Jurkat, Clone E6-1 (cell line): ENCODE results near the gene TMEM150B.
A peak's percentile ranks its signal among the peaks of the same experiment; 100 is the strongest.

Source experiments
- DNase-seq: peaks from one replicate; pipeline ENCODE4 v3.0.0-alpha.2; 2011; ENCODE audit warnings: low read depth, low spot score
- H3K4me3 ChIP-seq: 2 replicates; pipeline ENCODE4 v1.5.1; 2011; ENCODE audit warnings: mild to moderate bottlenecking, low read length, control low read depth, moderate library complexity

Gene TMEM150B

DNA sequence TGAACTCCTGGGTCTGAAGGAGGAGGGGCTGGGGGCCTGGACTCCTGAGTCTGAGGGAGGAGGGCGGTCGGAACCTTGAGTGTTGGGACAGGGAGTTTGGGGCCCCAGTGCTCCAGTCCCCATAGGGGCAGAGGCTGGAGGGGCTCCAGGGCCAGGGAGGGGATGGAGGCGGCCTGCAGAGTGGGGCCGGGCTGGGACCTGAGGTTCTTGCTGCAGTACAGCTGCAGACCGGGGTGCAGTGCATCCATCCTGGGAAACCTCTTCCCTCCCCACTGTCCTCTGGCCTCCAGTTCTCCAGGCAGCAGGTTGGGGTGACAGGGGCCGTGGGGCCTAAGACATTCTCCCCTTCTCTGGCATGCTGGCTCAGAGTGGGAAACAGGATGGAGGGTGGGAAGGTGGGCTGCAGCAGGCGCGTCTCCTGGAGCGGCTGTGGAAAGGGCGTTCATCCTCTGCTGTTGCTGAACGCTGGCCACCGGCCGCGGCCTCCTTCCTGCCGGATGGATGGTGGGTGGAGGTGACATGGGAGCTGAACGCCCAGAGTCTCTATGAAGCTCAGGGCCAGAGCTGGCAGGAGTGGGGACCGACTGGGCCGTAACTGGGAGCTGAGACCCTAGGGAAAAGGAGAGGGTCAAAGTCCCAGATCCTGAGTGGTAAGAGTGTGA lies 39.8 kb downstream of the TMEM150B start:
- H3K4me3 ChIP-seq, result no peak overlapping the region
- DNase-seq, result no peak

DNA sequence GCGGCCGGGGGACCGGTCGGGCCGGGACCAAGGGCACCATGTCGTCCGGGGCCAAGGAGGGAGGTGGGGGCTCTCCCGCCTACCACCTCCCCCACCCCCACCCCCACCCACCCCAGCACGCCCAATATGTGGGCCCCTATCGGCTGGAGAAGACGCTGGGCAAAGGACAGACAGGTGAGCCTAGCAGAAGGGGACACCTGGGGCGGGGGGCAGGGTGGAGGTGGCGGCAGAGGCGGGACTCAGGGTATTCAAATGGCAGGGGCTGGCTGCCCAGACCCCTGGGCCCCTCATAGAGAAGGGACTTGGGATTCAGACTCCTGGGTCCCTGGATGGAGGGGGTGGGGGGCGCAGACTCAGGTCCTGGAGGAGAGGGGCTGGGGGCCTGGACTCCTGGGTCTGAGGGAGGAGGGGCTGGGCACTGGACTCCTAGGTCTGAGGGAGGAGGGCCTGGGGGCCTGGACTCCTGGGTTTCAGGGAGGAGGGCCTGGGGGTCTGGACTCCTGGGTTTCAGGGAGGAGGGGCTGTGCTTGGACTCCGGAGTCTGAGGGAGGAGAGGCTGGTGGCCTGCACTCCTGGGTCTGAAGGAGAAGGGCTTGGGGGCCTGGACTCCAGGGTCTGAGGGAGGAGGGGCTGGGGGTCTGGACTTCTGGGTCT lies 40.6 kb downstream of the TMEM150B start:
- H3K4me3 ChIP-seq, result peak overlapping the region; percentile 51
- DNase-seq, result no peak

DNA sequence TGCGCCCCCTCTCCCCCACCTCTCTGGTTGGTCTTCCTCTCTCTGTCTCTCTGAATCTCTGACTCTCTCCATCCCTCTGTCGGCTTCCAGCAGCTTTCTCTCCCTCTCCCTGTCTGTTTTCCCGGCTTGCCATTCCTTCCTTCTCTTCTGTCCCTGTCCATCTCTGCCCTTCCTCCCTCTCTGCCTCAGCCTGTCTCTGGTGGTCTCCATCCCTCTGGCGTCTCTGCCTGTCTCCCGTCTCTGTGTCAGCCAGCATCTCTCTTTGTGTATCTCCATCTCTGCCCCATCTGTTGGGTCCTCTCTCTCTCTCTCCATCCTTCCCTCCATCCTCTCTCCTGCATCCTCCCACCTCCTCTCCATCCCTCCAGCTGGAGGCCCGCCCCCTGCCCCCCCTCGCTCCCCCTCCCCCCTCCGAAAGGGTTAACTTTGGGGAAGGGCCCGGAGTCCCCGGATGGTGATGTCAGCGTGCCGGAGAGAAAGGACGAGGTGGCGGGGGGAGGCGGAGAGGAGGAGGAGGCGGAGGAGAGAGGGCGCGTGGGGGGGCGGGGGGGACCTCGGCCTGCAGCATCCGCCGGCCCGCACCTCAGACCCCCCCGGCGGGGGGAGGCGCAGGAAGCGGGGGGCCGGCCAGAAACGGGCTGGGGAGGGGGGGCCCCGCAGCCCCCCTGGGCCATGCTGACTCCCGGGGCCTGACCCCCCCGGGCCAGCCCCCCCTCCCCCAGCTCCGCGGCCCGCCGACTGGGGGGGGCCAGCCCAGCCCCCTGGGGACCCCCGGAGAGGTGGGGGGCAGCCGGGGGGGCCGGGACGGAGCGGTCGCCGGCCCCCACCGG lies 41.4 kb downstream of the TMEM150B start, which contains the start of gene BRSK1:
BRSK1 (plus strand) TSS at position 450 of the 830 bp plus-strand sequence. CDS start 446 bp downstream, outside the sequence.
- peak; percentile 66 for DNase-seq
- H3K4me3 ChIP-seq, result peak within 1 kb of the TSS; percentile 51

- peak within 1 kb of the TSS; percentile 93 for H3K4me3 ChIP-seq
- DNase-seq, result peak; percentile 97
Measured at GRCh38 chr19:55279770-55280643, 45.1 kb downstream of the TMEM150B start, which contains the start of gene HSPBP1. Gene HSPBP1, minus strand, starts transcription at chr19:55280110. Its CDS starts 502 bp downstream, at chr19:55279608.

DNA sequence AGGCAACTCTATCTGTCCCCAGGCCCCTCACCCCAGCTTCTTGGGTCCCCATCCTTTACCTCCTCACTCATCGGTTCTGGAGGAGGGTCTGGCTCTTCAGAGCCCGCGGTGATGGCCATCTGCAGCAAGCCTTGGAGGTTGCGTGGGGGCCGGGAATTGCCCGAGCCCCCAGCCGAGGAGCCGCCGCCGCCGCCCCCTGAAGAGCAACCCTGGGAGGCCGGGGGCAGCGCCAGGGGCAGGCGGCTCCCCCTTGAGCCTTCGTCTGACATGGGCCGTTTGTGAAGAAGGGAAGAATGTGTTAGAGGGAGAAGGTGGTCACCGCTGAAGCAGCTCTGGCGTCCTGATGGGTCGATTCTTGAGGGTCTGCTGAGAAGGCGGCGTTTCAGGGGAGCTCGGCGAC lies 45.8 kb downstream of the TMEM150B start:
- peak overlapping the region; percentile 93 for H3K4me3 ChIP-seq
- DNase-seq, result no peak

GRCh38 chr19:55278391-55279135 lies 46.6 kb downstream of the TMEM150B start:
- no peak for DNase-seq
- H3K4me3 ChIP-seq, result peak overlapping the region; percentile 93

DNA sequence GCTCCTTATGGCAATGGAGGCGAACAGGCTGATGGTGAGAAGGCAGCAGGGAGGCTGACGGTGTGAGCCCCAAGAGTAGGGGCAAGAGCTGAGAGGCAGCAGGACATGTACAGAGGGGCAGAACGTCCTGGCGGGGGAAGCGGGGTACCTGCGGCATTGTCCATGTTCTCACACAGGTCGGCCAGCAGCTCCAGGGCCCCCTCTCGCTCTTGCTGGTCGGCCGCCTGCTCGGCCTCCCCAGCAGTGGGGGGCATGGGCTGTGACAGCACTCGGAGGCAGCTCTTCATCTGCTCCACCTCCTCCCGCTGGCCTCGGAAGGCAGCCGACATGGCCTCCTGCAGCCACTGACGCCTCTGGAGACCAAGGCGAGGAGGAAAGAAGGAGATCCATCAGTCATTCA lies 47.6 kb downstream of the TMEM150B start:
- no peak overlapping the region for H3K4me3 ChIP-seq
- DNase-seq, result no peak

DNA sequence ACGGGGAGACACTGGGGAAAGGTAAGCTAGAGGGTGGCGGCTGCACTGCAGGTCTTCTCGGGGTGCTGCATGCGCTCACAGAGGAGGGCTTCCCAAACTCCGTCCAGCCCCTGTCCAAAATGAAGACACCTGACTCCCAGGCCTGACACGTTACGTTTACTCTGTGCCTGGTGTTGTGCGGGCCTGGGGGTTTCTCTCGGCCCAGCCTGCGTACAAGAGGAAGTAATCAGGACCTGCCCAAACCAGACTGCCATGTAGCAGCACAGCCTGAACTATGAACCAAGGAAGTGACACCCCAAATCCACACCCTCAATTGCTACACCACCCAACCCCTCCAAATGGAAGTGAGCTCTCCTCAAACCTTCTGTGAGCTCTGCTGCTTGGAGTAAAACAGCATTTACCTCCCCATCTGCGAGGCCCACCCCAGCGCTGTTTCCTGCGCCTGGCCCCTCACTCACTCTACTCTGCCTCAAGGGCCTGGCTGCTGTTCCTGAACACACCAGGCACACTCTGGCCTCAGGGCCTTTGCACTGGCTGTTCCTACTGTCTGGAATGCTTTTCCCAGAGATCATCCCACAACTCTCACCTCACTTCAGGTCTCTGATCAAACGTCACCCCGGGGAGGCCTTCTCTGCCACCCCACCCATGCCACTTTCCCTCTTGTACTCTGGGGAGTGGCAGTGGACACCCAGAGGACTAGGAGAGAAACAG lies 48.3 kb downstream of the TMEM150B start:
- H3K4me3 ChIP-seq, result no peak overlapping the region
- no peak for DNase-seq

DNA sequence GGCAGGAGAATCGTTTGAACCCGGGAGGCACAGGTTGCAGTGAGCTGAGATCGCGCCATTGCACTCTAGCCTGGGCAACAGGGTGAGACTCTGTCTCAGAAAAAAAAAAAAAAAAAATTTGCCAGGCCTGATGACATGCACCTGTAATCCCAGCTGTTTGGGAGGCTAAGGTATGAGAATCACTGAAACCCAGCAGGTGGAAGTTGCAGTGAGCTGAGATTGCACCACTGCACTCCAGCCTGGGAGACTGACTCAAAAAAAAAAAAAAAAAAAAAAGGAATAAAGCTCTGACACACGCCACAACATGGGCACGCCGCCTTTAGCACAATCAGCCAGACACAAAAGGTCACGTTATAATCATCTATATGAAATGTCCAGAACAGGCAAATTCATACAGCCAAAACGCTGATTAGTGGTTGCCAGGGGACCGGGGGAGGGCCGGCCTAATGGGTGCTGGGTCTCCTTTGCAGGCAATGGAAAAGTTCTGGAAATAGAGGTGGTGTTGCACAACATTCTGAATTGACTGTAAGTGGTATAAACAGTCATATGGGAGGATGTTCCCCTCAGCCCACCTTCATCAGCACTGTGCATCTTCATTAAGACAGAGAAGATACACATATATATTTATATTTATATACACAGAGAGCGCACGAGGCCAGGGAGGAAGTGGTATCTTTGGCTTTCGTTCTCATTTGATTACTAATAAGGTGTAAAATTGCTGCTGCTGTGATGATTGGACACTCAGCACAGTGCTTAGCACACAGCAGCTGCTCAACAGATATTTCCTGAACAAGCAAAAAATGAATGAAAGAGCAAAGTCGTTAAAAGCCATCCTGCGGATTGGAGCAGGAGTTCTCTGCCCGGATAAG lies 49.1 kb downstream of the TMEM150B start:
- H3K4me3 ChIP-seq, result no peak overlapping the region
- DNase-seq, result no peak

- H3K4me3 ChIP-seq, result no peak overlapping the region
- DNase-seq, result no peak
Measured at GRCh38 chr19:55273978-55274707, 51.0 kb downstream of the TMEM150B start.

DNA sequence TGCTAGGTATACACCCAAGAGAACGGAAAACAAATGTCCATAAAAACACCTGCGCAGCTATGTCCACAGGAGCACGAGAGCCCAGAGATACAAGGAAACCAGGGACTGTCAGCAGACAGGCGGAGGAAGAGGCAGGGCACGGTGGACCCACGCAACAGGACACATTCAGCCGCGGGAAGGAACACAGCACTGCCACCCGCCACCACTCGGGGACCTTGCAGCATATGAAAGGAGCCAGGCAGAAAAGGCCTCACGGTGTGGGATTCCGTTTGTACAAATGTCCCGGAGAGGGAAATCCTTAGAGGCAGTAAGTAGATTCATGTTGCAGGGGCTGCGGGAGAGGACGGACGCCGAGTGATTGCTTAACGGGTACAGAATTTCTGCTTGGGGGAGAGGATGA lies 53.0 kb downstream of the TMEM150B start:
- no peak for DNase-seq
- H3K4me3 ChIP-seq, result no peak overlapping the region

DNA sequence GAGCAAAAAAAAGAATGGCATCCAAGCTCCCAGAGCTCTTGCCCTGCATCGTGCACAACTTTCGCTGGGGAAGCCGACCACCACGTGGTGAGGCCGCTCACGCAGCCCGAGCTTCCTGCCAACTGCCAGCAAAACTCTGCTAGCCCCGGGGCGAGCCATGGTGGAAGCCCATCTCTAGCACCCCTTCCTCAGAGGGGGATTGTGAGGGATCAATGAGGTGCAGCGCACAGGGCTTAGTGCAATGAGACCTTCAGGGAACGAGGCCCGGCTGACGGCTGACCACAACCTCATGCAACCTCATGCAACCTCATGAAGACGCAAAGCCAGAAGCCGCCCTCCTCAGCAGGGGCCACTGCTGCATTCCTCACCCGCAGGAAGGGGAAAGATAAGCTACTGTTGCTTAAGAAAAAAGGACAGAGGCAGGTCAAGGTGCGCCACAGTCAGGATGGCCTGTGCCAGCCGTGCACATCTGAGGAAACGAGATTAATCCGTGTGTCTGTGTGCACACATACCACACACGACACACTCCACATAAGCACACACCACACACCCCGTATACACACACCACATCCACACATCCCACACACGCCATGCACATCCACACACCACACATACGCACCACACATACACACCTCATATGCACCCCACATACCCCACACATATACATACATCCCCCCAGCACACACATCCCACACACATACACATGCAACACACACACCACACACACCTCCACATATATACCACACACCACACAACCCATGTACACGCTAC lies 54.8 kb downstream of the TMEM150B start:
- H3K4me3 ChIP-seq, result no peak overlapping the region

DNA sequence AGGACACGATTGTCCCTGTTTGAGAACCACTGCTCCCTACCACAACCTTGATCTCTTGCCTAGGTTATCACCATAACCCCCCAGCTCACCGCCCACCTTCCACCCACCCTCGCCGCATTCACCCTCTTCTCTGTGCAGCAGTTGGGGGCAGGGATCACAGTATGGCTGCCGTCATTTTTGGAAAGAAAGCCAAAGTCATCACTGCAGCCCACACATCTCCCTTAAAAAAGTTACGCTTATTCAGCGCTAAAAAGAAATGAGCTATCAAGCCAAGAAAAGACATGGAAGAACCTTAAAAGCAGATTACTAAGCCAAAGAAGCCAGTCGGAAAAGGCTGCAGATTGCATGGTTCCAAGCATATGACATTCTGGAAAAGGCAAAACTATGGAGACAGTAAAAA lies 55.8 kb downstream of the TMEM150B start:
- no peak overlapping the region for H3K4me3 ChIP-seq
- no peak for DNase-seq

More for the DNA sequence above, 54.8 kb downstream of the TMEM150B start:
- no peak for DNase-seq

DNA sequence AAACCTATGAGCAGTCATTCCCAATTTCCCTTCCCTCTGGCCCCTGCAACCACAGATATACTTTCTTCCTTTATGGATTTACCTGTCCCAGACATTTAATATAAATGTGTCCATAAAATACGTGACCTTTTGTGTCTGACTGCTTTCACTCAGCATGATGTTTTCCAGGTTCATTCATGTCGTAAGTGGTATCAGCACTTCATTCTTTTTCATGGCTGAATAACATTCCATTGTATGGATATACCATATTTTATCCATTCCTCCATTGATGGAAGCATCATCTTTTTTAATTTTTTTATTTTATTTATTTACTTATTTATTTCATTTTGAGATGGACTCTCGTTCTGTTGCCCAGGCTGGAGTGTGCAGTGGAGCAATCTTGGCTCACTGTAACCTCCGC lies 58.3 kb downstream of the TMEM150B start:
- no peak for DNase-seq
- no peak overlapping the region for H3K4me3 ChIP-seq

GRCh38 chr19:55266404-55266803 lies 58.7 kb downstream of the TMEM150B start:
- no peak overlapping the region for H3K4me3 ChIP-seq
- no peak for DNase-seq
